Cerebellar cortex (tissue), 1 donor: ENCODE measurements around the gene RNH1.

Source experiments
- DNase-seq: peaks from one replicate; pipeline ENCODE4 v3.0.0-alpha.2; 2015; ENCODE audit warnings: low spot score

RNH1 gene

DNA sequence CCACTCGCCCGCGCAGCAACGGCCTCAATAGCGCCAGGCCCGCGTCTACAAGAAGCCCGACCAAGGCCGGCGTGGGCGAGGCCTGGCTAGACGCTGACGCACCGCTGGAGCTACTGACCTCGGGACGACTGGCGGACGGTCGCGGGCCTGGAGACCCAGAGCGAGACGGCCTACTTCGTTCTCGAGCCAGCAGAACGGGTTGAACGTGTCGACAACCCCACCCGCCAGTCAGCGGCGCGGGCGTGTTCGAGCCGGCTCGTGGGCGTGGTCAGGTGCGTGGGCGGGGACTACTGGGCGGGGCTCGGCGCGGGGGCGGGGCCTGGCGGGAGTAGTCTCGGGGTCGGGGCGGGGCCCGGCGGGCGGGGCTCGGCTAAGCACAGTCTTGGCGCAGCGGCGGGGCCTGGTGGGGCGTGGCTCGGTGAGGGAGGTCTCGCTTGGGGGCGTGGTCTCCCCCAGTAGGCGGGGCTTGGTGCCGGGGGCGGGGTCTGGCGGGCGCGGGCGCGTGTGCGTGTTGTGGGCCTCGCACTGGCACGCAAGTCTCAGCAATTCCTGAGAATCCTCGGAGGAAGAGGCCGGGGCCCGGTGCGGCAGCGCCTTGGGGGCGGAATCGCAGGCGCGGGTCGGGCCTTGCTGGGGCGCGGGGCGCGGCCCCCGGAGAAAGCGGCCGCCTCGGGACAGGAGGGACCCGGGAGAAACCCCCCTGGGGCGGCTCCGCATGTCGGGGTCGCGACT is at the start of gene RNH1:
Gene RNH1, minus strand, starts transcription at position 248 of the 732 bp plus-strand sequence. CDS start 5,080 bp downstream, outside the sequence.
- peak; percentile 88 for DNase-seq

DNA sequence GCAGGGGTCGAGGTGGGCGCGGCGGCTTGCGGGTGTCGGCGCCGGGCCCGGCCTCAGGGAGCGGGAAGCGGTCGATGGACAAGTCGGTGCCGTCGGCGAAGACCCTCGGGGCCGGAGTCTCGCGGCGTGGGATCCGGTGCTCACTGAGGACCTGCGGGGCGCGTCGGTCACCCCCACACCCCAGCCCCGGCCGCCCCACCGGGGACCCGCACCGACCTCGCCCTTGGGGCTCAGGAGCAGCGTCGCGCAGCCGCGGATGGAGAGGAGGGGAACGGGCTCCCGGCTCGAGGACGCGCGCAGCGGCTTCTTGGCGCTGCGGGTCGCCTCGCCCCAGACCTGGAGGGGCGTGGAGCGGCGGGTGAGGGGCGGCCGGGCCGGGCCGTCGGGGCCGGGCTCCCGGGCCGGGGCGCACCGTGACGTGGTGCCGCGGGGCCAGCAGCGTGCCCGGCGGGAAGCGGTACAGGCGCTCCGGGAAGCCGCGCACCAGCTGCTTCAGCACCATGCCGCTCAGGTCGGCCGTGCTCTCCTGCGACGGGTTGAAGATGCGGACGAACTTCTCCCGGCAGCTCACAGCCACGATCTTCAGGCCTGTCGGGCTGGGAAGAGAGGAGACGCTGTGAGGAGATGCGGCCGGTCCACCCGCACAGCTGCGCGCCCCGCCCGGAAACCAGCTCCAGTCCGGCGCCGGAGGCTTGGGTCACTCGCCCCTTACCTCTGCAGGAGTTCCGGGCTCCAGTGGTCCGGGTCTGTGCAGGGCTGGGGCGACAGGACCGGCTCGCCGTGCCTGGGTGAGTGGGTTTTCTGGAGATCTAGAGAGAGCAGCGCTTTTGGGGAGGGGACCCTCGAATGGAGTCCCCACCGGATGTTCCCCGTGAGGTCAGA is 49.0 kb upstream of the RNH1 start:
- no peak for DNase-seq

DNA sequence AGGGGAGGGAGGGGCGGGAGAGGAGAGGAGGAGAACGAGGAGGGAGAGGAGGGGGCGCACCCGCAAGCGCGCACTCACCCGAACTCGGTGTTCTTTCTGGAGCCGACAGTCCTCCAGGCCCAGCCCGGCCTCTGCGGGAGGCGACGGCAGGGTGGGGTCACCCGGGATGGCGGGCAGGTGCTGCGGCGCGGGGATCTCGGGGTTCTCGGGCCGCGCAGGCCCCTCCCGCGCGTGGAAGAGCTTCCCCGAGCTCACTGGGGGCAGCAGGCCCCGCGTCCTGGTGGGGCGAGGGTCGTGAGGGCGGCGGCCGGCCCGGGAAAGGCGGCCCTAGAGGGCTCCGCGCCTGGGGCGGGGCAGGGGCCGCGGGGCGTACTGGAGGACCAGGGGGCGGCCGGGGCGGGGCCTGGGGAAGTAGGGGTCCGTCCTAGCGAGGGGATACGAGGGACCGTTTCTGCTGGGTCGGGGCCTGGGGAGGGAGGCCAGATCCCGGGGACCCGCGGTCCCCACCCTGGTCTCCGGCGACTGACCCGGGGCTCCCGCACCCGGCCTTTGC is 48.3 kb upstream of the RNH1 start:
- DNase-seq: no peak

DNA sequence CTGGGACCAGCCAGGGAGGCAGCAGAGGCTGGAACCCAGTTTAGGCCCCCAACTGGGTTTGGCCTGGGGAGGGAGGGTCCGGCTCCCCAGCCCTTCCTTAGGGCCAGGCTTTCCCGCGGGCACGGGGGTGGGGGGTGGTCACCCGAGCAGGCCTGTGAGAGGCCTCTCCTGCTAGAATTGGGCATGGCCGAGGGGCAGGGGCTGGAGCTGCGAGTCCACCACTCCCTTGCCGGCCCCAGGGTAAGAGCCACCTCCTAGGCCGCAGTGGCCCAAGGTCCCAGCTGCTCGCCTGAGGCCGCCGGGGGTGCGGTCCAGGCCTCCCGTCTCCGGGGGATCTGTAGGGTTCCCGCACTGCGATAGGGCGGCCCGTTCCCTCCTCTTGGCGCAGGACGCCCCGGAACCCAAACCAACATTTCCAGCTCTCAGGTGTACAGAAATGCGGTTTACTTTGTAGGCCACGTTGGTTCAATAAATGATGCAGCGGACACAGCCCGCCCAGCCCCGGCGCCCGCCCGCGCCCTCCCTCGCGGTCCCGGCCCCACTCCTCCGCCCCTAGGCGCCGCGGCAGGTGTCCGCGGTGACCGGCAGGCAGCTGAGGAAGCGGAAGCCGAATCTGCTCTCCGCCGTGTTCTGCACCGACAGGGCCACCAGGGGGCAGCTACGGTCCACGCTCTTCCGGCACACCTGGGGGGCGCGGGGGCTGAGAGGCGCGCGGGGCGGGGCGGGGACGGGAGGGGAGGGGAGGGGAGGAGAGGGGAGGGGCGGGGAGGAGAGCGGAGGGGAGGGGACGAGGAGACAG is 47.6 kb upstream of the RNH1 start:
- peak; percentile 73 for DNase-seq

DNA sequence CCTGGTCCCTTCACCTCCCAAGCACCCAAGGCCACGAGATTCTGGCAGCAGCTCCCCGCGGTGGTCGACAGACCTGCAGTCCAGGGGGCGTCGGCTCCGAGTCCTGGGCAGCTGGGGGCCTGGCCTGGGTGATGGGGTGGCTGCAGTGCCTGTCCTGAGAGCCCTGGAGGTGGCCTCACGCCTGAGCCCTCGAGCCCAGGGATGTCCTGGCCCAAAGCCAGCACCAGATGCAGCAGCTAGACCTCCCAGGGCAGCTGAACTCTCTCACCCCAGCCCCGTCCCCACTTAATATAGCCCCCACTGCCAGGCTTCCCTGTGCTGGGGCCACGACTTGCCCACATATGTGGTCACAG is 46.9 kb upstream of the RNH1 start:
- no peak for DNase-seq

DNA sequence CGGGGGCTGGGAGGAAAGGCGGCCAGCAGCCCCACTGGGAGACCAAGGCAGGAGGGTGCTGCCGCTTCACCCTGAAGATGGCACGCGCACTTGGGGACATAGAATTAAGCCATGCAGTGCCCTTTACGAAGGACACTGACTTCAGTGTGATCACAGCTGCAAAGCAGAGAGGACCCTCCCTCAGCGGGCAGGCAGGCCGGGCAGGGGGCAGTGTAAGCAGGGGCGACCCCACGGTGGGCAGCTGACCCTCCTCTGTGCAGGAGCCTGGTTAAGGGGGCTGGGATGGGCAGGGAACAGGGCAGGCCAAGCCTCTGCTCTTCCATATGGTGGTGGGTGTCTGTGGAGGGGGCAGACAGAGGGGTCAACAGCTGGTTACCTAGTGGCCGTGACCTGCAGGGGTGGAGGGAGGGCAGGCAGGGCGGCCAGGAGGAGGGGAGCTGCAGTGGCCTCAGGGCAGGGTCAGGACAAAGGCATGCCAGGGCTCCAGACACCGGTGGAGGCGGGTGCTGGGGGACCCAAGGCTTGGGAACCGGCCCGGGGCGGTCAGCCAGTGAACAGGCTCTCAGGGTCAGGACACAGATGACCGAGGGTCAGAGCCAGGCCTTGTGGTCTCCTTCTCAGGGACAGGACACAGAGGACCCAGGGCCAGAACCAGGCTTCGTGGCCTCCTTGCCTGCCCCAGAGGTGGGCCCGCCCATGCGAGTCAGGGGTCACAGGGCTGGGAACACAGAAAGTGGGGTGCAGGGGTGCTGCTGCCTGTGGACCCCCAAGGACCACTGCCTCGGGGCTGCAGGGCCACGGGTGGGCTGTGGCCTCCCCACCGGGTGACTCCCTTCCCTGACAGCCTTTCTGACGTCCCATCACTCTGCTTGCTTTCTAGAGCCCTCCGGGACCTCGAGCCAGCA is 46.3 kb upstream of the RNH1 start:
- no peak for DNase-seq

DNA sequence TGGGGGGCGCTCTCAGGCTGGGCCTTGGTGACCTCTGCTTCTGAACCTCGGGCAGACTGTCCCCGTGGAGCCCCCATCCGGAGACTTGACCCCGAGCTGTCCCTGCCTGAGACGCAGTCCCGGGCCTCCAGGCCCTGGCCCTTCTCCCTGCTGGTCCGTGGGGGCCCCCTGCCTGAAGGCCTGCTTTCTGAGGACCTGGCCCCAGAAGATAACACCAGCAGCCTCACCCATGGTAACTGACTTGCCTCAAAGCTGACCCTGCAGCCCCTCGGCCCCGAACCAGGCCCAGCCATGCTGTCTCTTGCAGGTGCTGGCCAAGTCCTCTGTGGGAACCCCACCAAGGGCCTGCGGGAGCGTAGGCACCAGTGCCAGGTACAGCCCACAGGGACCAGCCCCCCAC is 44.6 kb upstream of the RNH1 start:
- no peak for DNase-seq

DNA sequence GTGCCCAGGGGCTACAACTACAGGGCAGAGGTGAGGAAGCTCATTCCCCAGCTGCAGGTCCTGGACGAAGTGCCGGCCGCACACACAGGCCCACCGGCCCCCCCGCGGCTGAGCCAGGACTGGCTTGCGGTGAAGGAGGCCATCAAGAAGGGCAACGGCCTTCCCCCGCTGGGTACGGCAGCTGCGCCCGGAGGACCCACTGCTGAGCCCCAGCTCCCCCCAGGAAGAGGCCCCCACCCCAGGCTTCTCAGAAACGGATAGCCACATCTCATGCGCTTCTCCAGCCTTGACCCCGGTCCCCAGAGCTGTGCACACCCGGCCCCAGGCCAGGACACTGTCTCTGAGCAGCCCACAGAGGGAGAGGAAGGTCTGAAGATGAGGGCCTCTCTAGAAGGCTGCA is 44.1 kb upstream of the RNH1 start:
- DNase-seq: no peak

DNA sequence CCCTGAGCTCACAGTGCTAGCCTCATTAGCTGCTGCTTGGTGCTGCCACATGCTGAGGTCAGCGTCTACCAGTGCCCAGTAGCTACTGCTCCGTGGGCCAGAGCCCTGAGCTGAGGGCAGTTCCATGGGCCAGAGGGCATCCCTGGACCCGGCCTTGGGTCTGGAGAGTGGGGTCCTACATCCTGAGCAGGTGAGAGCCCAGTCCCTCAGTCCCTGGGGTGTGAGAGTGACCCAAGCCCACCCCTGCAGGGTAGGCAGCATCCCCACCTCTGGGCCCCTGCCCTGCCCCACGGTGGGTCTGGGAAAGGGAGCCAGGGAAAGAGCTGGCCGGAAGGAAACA is 43.7 kb upstream of the RNH1 start:
- DNase-seq: no peak

DNA sequence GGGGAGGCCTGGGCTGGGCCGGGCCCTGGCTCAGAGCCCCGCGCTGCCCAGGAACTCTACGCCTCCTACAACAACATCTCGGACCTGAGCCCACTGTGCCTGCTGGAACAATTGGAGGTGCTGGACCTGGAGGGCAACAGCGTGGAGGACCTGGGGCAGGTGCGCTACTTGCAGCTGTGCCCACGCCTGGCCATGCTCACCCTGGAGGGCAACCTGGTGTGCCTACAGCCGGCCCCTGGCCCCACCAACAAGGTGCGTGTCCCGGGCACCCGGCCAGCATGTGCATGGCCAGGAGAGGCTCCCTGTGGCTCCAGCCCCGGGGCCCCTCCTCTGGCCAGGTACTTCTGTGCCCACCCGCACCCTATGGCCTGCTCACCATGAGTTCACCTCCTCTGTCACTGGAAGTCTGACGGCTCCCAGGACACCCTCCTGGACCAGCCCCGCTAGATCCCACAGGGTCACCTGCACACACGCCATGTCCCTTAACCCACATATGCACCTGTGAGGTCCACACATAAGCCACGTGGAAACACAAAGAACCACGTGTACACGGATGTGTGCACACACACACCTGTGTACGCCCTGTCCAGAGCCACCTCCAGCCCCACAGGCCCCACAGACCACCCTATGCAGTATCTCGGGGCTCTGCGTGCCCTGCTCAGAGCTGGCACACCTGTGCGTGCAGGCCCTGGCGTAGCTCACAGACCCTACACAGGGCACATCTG is 43.1 kb upstream of the RNH1 start:
- no peak for DNase-seq

DNA sequence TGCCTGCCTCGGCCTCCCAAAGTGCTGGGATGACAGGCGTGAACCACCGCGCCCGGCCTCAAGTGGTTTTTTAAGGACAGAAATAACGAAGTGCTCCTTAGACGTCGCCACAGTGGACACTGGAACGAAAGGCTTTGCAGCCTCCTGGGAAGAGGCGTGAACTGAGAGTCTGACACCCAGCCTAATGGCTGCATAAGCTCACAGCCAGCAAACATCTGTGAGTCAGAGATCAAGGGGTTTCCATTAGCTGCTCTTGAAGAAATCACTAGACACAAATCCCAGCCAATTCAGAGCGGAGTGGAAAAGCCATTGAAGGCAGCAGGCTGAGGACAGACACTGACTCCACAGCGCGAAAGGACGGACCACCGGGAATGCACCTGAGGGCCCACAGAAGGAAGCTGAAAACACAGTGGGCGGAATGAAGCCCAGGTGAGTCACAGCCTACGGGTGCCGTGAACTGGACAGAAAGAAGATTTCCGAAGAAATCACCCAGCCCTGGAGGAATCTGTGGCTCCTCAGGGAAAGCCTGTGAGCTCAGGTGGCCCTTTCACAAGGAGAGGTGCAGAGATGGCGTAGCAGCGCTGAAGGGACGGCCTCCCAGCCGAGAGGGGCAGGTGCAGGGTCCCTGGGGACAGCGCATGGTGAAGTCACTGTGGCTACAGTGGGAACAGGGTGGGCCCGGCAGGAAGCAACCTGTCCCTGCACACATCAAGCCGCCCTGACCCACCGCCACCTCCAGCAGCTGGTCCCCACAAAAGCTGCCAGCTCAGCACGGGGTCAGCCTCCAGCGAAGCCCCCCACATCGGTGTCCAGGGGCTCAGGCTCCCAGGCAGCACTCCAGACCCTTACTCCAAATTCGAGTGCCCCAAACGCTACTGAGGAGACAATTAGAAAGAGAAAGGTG is 41.9 kb upstream of the RNH1 start:
- no peak for DNase-seq

DNA sequence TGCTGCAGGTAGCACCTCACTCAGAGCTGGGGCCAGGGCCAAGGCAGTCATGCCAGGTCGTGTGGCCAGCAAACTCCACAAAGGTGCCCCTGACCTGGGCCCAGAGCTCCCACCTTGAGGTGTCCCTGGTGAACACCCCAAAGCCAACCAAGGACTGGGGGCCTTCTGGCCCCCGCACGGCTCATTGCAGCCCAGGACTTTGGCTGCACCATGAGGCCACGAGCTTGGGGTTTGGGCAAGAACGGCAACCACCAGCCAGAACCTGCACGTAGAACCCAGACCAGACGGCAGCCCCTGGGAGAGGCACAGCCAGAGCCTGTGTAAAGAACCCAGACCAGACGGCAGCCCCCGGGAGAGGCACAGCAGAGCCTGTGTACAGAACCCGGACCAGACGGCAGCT is 38.1 kb upstream of the RNH1 start:
- no peak for DNase-seq

DNA sequence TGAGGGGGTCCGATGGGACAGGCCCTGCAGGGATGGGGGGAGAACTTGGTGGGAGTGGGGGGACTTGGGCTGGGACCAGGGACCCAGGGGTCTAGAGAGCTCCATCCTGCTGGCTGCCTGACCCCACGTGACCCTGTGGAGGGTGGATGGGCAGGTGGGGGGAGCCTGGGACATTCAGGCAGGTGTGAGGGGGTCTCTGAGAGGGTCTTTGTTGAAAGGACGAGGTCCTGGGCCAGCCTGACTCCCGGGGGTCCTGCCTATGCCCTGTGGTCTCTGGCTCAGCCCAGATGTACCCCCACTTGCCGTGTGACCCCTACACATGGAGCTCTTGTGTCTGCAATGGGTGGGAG is 37.8 kb upstream of the RNH1 start:
- no peak for DNase-seq

DNA sequence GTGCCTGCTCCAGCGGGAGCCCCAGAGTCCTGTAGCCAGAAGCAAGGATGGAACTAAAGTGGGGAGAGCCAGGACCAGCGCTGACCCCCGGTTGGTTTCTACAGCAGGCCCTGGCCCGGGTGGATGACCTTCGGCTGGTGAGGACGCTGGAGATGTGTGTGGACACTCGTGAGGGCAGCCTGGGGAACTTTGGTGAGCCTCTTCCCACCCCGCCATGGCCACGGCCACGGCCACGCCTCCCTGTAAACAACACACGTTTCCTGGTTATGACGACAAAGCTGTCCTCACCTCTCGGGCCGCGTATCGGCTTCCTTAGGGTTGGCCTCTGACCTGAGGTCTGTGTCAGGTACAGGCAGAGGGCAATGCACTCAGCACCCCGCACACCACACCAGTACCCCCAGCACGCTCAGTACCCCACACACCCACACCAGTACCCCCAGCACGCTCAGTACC is 34.4 kb upstream of the RNH1 start:
- no peak for DNase-seq

DNA sequence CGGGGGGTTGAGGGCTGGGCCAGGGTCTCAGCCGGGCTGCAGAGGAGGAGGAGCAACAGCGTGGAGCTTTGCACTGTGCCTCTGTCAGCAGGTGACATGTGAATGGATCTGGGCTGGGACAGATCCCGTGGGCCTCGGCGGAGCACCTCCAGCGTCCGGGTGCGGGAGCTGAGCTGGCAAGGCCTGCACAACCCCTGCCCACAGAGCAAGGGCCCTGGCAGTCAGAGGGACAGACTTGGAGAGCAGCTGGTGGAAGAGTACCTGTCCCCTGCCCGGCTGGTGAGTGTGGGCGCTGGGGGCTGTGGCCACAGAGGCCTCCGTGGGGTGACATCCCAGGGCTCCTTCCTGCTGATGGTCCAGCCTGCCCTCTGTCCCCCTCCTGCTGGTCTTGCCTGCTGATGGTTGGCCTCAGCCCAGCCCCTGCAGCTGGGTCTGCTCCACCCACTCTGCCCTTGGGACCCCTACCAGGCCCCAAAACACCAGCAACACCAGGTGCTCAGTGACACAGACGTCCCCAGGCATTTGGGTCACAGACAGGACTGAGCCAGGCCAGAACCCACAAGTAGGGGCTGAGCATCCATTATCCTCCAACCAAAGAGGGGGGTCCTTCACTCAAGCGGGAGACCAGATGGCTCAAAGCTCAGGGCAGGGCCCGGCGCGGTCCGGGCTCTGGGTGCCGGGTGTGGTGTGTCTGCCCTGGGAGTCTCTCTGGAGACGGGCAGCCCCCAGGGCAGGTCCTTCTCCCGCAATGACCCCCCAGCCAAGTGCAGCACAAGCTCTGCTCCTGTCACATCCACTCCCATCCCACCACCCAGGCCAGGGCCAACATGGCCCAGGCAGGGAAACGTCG is 33.8 kb upstream of the RNH1 start:
- DNase-seq: no peak

DNA sequence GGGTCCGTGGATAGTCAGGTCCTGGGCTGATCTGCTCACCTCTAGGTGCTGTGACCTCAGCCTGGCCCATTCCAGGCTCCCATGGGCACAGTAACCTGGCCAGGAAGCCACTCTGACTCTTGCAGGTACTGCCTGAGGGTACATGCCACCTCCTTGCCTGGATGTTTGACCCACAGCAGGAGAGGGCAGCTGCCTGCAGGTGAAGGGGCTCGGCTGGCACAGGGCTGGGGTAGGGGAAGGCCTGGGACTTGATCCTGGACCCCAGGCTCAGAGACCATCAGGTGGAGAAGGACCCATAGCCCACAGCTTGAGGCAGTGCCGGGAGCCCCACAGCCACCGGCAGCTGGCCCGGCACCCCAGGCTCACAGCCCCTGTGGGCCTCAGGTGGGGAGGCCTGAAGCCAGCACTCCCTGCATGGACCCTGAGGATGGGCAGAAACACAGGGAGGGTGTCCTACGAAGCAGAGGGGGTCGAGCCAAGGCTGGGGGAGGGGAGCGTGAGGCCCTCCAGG is 33.0 kb upstream of the RNH1 start:
- DNase-seq: no peak

DNA sequence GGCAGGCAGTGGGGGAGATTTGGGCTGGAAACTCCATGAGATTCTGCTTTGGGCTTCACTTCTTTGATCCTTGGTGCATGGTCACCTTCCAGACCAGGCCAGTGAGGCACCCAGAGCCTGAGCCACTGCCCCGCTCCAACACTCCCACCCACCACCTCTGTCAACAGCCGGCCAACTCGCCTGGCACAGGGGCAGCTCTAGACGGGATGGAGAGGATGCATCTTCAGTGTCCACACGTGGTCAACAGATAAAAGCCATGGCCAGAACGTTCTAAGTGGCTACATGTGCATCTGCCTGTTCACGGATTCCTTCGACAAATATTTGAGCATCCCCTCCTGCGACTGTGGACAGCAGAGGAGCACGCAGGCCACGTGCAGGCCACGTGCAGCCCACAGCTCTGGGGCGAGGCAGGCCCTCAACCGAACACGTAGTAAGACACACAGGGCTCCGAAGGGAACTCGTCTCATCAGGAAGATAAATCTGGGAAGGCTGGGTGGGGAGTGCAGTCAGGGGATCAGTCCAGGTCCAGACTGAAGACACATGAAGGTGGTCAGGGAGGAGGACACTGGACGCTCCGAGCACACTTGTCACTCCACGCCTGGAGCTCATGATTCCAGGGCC is 31.5 kb upstream of the RNH1 start:
- DNase-seq: no peak
